ENCODE data around the gene ZNF804A.
"Not testable (repeated sequence)": the region's sequence is repeated elsewhere in the genome, so short reads cannot be mapped to it uniquely, and the experiment has no call there.

Gene ZNF804A

GRCh38 chr2:184729581-184729980 lies 131.3 kb downstream of the ZNF804A start:
- DNase-seq: no peak

GRCh38 chr2:184730288-184730687 lies 132.0 kb downstream of the ZNF804A start:
- DNase-seq: no peak

DNA sequence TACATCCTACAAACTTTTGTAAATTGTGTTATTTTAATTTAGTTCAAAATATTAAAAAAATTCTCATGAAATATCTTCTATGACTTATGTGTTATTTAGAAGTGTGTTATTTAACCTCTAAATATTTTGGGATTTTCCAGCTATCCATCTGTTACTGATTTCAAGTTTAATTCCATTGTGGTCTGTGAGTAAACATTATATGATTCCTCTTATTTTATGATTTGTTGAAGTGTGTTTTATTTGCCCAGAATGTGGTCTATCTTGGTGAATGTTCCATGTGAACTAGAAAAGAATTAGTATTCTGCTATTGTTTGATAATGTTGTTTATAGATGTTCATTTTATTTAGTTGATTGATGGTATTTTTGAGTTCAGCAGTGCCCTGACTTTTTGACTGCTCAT lies 136.0 kb downstream of the ZNF804A start:
- no peak for DNase-seq

DNA sequence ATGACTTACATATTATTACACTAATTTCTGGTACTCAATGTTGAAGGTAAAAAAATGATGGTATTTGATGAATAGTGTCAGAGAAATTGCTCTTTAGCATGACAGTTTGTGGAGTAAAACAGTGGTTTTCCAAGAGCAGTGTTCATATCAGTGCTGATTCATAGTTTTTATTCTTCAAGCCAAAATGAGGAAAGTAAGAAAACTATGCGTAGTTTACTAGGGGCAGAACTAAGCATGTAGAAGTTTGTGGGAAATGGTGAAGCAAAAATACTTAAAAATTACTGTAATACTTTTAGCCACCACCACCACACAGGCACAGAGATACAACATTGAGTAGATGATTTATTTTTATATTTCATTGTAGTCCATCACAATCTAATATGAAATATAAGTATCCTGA lies 137.3 kb downstream of the ZNF804A start:
- no peak for DNase-seq

- no peak for DNase-seq
Observed at GRCh38 chr2:184743096-184743495, 144.8 kb downstream of the ZNF804A start.

DNA sequence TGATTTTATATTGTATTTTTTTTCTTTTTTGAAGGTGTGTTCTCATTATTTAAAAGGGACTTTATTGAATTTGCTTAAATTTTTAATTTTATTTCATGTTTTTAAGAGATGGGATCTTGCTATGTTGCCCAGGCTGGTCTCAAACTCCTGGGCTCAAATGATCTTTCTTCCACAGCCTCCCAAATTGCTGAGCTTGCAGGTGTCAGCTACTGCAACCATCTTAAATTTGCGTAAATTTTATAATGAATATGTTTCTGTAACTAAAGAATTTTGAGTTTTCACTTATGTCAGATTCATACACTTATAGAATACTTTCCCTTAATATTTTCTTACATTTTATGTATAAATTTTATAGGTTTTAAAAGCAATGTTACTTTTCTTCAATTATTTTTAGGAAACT lies 157.8 kb downstream of the ZNF804A start:
- DNase-seq: no peak

DNA sequence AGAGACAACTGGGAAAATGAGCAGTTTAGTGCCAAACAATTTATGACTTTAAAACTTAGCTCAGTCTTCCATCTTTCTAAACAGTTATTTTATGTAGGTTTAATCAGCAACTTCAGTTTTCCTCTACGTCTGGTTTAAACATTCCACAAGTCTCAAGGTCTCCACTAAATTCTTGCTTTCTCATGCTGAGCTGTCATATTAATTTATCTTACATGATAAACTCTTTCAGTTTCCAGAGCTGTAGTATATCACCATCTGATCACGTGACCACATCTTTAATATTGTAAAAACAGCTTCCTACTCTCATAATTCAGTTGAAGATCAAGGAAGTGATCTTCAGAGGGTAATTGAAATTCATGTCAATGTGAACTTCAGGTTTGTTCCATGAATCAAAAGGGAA lies 158.6 kb downstream of the ZNF804A start:
- DNase-seq: no peak

DNA sequence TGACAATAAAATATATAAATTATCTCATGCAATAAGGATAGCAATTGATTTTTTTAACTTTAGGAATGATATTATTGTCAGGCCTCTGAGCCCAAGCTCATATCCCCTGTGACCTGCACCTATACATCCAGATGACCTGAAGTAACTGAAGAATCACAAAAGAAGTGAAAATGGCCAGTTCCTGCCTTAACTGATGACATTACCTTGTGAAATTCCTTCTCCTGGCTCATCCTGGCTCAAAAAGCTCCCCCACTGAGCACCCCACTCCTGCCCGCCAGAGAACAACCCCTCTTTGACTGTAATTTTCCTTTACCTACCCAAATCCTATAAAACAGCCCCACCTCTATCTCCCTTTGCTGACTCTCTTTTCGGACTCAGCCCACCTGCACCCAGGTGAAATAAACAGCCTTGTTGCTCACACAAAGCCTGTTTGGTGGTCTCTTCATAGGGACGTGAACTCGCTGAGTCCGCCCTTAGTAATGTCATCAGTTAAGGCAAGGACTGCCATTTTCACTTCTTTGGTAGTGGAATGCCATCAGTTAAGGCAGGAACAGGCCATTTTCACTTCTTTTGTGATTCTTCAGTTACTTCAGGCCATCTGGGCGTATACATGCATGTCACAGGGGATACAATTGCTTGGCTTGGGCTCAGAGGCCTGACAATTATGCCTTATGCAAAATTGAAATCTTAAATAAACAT lies 161.4 kb downstream of the ZNF804A start:
- not testable (repeated sequence) for DNase-seq

GRCh38 chr2:184760931-184761330 lies 162.6 kb downstream of the ZNF804A start:
- no peak for DNase-seq

- DNase-seq: no peak
Observed at GRCh38 chr2:184765112-184765895, 167.0 kb downstream of the ZNF804A start.

GRCh38 chr2:184767059-184767458 lies 168.7 kb downstream of the ZNF804A start:
- no peak for DNase-seq

GRCh38 chr2:184769023-184769422 lies 170.7 kb downstream of the ZNF804A start:
- DNase-seq: no peak

- DNase-seq: no peak
Observed at GRCh38 chr2:184769686-184770085, 171.4 kb downstream of the ZNF804A start.

GRCh38 chr2:184779777-184780176 lies 181.4 kb downstream of the ZNF804A start:
- DNase-seq: no peak

GRCh38 chr2:184780384-184780783 lies 182.1 kb downstream of the ZNF804A start:
- no peak for DNase-seq

- no peak for DNase-seq
Observed at GRCh38 chr2:184780944-184781343, 182.6 kb downstream of the ZNF804A start.

DNA sequence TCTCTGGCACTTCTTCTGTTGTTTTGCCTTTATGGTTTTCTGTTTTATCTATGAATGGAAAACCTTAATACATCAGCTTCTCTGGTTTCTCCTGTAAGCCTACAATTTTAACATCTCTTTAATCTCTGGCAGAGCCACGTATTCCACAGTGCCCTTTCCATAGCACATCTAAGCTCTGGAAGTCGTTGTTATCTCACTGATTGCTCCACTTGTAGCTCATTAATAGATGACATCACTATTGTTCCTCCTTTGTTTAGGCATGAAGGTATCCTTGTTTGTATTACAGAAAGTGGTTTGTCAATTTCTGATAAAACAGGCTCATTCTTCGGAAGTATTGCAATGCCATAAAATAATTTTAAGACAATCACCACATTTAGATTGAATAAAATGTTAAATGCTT lies 185.2 kb downstream of the ZNF804A start:
- DNase-seq: no peak

GRCh38 chr2:184793176-184793575 lies 194.8 kb downstream of the ZNF804A start:
- no peak for DNase-seq

DNA sequence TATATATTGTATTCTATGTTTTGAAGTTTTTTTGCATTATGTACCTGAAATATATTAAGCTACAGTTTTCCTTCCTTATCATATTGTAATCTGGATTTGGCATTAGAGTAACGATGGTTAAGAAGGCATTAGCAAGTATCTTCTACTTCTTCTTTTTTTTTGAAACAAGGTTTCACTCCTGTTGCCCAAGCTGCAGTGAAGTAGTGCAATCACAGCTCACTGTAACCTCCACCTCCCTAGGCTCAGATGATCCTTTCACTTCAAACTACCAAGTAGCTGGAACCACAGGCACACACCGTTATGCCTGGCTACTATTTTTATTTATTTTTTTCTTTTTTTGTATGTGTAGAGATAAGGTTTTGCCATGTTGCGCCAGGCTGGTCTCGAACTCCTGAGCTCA lies 201.1 kb downstream of the ZNF804A start:
- no peak for DNase-seq

DNA sequence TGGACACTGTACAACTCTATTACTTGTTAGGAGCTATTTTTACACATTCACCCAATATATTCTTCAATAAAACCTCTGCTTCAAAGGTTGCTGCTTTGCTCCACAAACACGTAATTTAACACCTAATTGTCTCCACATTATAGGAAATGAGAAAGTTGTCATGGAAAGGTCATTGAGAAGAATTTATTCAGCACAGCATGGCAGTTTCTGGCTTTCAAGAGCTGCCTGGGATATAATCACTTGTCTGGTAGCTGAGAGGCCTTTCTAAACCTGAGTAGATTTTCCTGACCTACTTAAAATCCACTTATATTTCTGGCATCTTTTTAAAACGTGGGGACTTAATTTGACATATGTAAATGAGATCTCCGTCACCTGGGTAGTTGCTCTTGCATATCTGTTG lies 216.1 kb downstream of the ZNF804A start:
- no peak for DNase-seq

DNA sequence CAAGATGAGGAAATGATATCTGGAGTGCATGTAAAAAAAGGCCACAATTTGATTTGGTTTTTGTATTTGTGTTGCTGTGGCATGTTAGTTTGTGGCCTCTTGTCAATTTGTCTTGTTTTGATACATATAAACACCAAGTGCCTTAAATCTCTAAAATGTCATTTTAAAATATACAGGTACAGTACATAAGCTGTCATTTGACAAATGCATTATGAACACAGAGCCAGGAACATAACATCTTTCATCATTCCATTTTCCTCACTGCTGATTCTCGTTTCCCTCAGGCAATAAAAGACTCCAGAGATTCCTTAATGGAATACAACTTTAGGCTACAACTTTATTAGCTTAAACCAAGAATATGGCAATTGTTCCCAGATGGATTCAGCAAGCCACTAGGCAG lies 217.5 kb downstream of the ZNF804A start:
- DNase-seq: no peak

DNA sequence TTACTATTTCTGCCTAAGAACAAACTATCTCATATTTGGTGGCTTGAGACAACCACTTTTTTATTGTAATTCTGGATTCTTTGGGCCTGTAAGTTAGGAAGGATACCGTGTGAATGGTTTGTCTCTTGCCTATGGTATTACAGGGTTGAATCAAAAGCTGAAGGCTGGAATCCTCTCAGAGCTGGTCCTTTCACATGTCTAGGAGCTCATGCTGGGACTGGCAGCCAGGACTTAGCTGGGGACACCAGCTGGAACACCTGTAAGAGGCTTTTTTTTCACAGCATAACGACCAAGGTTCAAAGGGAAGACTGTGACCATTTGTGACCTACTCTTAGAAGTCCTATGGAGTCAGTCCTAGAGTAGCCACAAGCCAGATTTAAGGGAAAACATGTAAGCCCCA lies 226.3 kb downstream of the ZNF804A start:
- no peak for DNase-seq

DNA sequence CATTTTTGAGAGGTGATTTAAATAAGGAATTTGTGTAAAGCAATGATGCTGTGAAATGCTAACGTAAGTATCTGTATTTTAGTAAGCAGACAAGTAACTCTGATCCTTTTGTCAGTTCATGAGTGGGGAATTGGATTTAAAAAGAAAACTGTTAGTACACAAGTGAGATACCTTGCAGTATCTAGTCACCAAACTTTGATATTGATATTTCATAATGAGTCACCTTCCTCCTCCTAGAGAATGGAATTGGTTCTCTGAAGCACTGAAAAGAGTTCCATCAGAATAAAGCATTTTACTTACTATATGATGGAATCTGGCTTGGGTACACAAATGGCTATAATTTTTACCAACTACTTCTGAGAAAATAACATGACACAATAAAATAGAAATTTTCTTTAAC lies 232.2 kb downstream of the ZNF804A start:
- DNase-seq: no peak

- DNase-seq: no peak
Observed at GRCh38 chr2:184834699-184835397, 236.5 kb downstream of the ZNF804A start.
